HG03139 (cell line): ENCODE results near the gene CCL4L2.
"Not testable (repeated sequence)": the region's sequence is repeated elsewhere in the genome, so short reads cannot be mapped to it uniquely, and the experiment has no call there.

ENCODE experiments used
- ATAC-seq: cut with Tn5 transposase; IDR thresholded peaks from one replicate; pipeline ENCODE4 v1.9.1; 2021; ENCODE audit not compliant: unreplicated experiment

The CCL4L2 gene

DNA sequence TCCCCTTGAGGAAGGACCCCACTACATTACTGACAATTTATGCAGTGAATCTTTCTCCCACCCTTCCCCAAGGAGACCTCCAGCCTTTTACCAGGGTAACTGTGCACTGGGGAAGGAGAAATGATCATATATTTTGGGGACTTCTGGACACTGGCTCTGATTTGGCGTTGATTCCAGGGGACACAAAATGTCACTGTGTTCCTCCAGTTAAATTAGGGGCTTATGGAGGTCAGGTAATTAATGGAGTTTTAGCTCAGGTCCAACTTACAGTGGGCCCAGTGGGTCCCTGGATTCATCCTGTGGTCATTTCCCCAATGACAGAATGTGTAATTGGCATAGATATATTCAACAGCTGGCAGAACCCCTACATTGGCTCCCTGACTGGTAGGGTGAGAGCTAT lies 8.7 kb downstream of the CCL4L2 start:
- not testable (repeated sequence) for ATAC-seq

DNA sequence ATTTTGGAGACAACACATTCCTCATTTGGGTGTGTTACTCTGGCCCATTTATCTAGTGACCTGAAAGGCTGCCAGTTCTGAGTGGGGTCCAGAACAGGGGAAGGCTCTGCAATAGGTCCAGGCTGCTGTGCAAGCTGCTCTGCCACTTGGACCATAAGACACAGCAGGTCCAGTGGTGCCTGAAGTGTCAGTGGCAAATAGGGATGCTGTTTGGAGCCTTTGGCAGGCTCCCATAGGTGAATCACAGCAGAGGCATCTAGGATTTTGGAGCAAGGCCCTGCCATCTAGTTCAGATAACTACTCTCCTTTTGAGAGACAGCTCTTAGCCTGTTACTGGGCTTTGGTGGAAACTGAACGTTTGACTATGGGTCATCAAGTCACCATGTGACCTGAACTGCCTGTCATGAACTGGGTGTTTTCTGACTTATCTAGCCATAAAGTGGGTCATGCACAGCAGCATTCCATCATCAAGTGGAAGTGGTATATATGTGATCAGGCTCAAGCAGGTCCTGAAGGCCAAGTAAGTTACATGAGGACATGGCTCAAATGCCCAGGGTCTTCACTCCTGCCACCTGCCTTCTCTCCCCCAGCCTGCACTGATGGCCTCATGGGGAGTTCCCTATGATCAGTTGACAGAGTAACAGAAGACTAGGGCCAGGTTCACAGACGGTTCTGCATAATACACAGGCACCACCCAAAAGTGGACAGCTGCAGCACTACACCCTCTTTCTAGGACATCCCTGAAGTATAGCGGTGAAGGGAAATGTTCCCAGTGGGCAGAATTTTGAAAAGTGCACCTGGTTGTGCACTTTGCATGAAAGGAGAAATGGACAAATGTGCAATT lies 10.1 kb downstream of the CCL4L2 start:
- not testable (repeated sequence) for ATAC-seq

DNA sequence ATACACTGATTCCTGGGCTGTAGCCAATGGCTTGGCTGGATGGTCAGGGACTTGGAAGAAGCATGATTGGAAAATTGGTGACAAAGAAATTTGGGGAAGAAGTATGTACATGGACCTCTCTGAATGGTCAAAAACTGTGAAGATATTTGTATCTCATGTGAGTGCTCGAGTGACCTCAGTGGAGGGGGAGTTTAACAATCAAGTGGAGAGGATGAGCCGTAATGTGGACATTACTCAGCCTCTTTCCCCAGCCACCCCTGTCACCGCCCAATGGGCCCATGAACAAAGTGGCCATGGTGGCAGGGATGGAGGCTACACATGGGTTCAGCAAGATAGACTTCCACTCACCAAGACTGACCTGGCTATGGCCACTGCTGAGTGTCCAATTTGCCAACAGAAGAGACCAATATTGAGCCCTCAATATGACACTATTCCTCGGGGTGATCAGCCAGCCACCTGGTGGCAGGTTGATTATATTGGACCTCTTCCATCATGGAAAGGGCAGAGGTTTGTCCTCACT lies 10.8 kb downstream of the CCL4L2 start:
- ATAC-seq: not testable (repeated sequence)

DNA sequence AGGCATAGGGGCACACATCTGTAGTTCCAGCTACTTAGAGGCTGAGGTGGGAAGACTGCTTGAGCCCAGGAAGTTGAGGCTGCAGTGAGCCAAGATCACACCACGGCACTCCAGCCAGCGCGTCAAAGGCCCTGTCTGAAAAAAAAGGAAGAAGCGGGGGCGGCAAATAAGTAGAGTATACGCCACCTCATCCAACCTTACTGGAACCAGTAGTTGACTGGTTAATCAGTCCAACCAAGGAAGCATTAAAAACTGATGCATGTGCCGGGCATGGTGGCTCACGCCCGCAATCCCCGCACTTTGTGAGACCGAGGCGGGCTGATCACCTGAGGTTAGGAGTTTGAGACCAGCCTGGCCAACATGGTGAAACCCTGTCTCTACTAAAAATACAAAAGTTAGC lies 12.1 kb downstream of the CCL4L2 start:
- ATAC-seq: not testable (repeated sequence)

DNA sequence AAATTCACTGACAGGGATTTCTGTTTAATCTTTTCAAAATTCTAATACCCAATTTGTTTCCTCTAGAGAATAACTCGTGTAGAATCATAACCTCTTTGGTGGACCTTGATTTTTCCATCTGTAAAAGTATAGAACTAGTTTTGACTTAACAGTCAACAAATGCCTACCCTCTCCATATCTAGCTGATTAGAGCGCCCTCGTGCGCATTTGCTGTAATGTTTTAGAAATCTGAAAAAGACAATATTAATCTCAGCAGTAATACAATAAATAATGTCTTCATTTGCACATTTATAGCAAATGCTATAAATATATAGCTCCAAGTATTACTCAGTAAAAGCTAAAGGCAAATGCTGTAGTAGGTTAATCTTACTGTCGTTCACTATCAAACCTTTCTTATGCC lies 18.8 kb downstream of the CCL4L2 start:
- ATAC-seq: not testable (repeated sequence)

DNA sequence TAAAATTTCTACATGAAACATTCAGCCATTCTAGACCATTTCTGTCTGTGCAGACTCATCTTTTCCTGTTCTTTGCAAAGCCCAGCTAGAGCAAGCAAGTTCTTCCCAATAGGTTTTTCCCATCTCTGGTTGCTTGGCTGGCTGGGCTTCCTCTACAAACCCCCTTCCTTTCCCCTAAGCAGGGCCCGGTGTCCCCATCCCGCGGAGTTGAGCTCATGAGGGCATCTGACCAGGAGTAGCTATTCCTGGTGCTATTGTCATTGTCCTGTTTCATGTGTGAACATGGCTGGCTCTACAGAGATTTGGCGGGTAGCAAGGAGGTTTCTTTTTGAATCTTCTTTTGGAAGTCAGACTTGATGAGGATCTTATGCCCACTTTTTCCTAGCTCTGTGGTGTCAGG lies 31.2 kb downstream of the CCL4L2 start:
- not testable (repeated sequence) for ATAC-seq
